ENCODE data around the gene SORCS1. TPM values are rescaled to one million over a fixed set of nuclear protein-coding genes. Genes with fewer than 3 reads are reported as not detected.

SORCS1 gene
- total RNA-seq, 1 donor from 2014 or later = 2.9 TPM

- no peak for ATAC-seq
- intact Hi-C loops (cut with DNase I) = no loop called here
Observed at GRCh38 chr10:106563384-106563783, 601.1 kb downstream of the SORCS1 start.

GRCh38 chr10:106560925-106561640, 603.4 kb downstream of the SORCS1 start:
- intact Hi-C loops (cut with DNase I) = no loop called here
- DNase-seq (ENCODE audit: missing footprints) (no peak), ATAC-seq (no peak)

More at GRCh38 chr10:106563384-106563783, 601.1 kb downstream of the SORCS1 start:
- no peak for DNase-seq (ENCODE audit: missing footprints)

- DNase-seq (ENCODE audit: missing footprints) (no peak), ATAC-seq (no peak)
- intact Hi-C loops (cut with DNase I) = no loop called here
Observed at GRCh38 chr10:106559442-106559841, 605.1 kb downstream of the SORCS1 start.

- intact Hi-C loops (cut with DNase I) = no loop called here
- ATAC-seq (peak; percentile 52), DNase-seq (ENCODE audit: missing footprints) (no peak)
Observed at GRCh38 chr10:106557951-106558733, 606.4 kb downstream of the SORCS1 start.

- DNase-seq (ENCODE audit: missing footprints) (no peak), ATAC-seq (no peak)
- intact Hi-C loops (cut with DNase I) = no loop called here
Observed at GRCh38 chr10:106557053-106557452, 607.5 kb downstream of the SORCS1 start.

- DNase-seq (ENCODE audit: missing footprints) = no peak
- intact Hi-C loops (cut with DNase I) = no loop called here
- peak; percentile 64 for ATAC-seq
Observed at GRCh38 chr10:106555599-106555998, 608.9 kb downstream of the SORCS1 start.

- intact Hi-C loops (cut with DNase I) = no loop called here
- DNase-seq (ENCODE audit: missing footprints) (no peak), ATAC-seq (no peak)
Observed at GRCh38 chr10:106551501-106552062, 612.9 kb downstream of the SORCS1 start.

GRCh38 chr10:106548832-106549231, 615.7 kb downstream of the SORCS1 start:
- intact Hi-C loops (cut with DNase I) = no loop called here
- no peak for DNase-seq (ENCODE audit: missing footprints)
- ATAC-seq = no peak

- no peak for DNase-seq (ENCODE audit: missing footprints)
- ATAC-seq = no peak
- intact Hi-C loops (cut with DNase I) = no loop called here
Observed at GRCh38 chr10:106547047-106547635, 617.4 kb downstream of the SORCS1 start.

- ATAC-seq (no peak), DNase-seq (ENCODE audit: missing footprints) (no peak)
- intact Hi-C loops (cut with DNase I) = no loop called here
Observed at GRCh38 chr10:106542461-106542860, 622.0 kb downstream of the SORCS1 start.

- no peak for ATAC-seq
- intact Hi-C loops (cut with DNase I) = no loop called here
- no peak for DNase-seq (ENCODE audit: missing footprints)
Observed at GRCh38 chr10:106540645-106541044, 623.9 kb downstream of the SORCS1 start.

- ATAC-seq = no peak
- no peak for DNase-seq (ENCODE audit: missing footprints)
- intact Hi-C loops (cut with DNase I) = no loop called here
Observed at GRCh38 chr10:106537866-106538265, 626.6 kb downstream of the SORCS1 start.

- no peak for ATAC-seq
- intact Hi-C loops (cut with DNase I) = no loop called here
Observed at GRCh38 chr10:106535304-106535953, 629.1 kb downstream of the SORCS1 start.

GRCh38 chr10:106534441-106534840, 630.1 kb downstream of the SORCS1 start:
- ATAC-seq = no peak
- DNase-seq (ENCODE audit: missing footprints) = no peak
- intact Hi-C loops (cut with DNase I) = no loop called here

More at GRCh38 chr10:106535304-106535953, 629.1 kb downstream of the SORCS1 start:
- DNase-seq (ENCODE audit: missing footprints) = no peak

GRCh38 chr10:106528702-106529101, 635.8 kb downstream of the SORCS1 start:
- no peak for DNase-seq (ENCODE audit: missing footprints)
- ATAC-seq = no peak
- intact Hi-C loops (cut with DNase I) = no loop called here

GRCh38 chr10:106525835-106526234, 638.7 kb downstream of the SORCS1 start:
- ATAC-seq = no peak
- no peak for DNase-seq (ENCODE audit: missing footprints)
- intact Hi-C loops (cut with DNase I) = no loop called here
